HepG2 (cell line): Measurements from ENCODE around the gene RAD51D. TPM values are rescaled to one million over a fixed set of nuclear protein-coding genes. Genes with fewer than 3 reads are reported as not detected.

ENCODE experiments used
- AGO1 ChIP-seq: fragments of 200-400 bp; formaldehyde crosslinking; IDR thresholded peaks from 2 replicates; pipeline ENCODE4 v1.6.1; 2017; ENCODE audit warnings: mild to moderate bottlenecking, low read depth, low read length, moderate library complexity; ENCODE audit not compliant: poor library complexity, severe bottlenecking
- ARNTL ChIP-seq: sonication (generic); formaldehyde crosslinking; IDR thresholded peaks from 2 replicates; pipeline ENCODE4 v1.4.0; 2020; ENCODE audit warnings: mild to moderate bottlenecking, missing genetic modification reagents
- CBX1 ChIP-seq: IDR thresholded peaks from one replicate; pipeline ENCODE4 v1.6.1; 2016; ENCODE audit warnings: antibody characterized with exemption, low read depth
- CCAR2 ChIP-seq: fragments of 200-400 bp; formaldehyde crosslinking; optimal IDR thresholded peaks from 2 replicates; pipeline ENCODE3; 2018; ENCODE audit warnings: low read depth, mild to moderate bottlenecking, low read length, moderate library complexity
- CTCF ChIP-seq: sonication (generic); formaldehyde crosslinking; IDR thresholded peaks from 2 replicates; pipeline ENCODE4 v1.5.0; 2020; ENCODE audit warnings: mild to moderate bottlenecking, missing genetic modification reagents, moderate library complexity
- GRHL1 ChIP-seq: sonication (generic); formaldehyde crosslinking; conservative IDR thresholded peaks from 2 replicates; pipeline ENCODE4 v1.8.0; 2022; ENCODE audit warnings: missing genetic modification reagents
- HMGA1 ChIP-seq: sonication (generic); formaldehyde crosslinking; conservative IDR thresholded peaks from 2 replicates; pipeline ENCODE4 v1.4.0; 2020; ENCODE audit warnings: missing genetic modification reagents
- KMT2B ChIP-seq: IDR thresholded peaks from 2 replicates; pipeline ENCODE4 v1.6.1; 2016; ENCODE audit warnings: missing genetic modification reagents, missing compliant biosample characterization
- MAFF ChIP-seq: IDR thresholded peaks from 2 replicates; pipeline ENCODE4 v1.6.1; 2011; ENCODE audit warnings: low read depth, low read length, improper control_type of control experiment
- MED8 ChIP-seq: sonication (generic); formaldehyde crosslinking; IDR thresholded peaks from 2 replicates; pipeline ENCODE4 v1.8.1; 2023; ENCODE audit warnings: mild to moderate bottlenecking, missing genetic modification reagents; ENCODE audit not compliant: insufficient replicate concordance
- MIER3 ChIP-seq: IDR thresholded peaks from 2 replicates; pipeline ENCODE4 v1.6.1; 2016; ENCODE audit warnings: missing compliant biosample characterization, borderline replicate concordance
- MXD4 ChIP-seq: IDR thresholded peaks from 2 replicates; pipeline ENCODE4 v1.6.1; 2016; ENCODE audit warnings: mild to moderate bottlenecking, missing biosample characterization, missing genetic modification reagents
- RARG ChIP-seq: sonication (generic); formaldehyde crosslinking; IDR thresholded peaks from 2 replicates; pipeline ENCODE4 v1.4.0; 2020; ENCODE audit warnings: low read depth, mild to moderate bottlenecking, missing genetic modification reagents
- SKI ChIP-seq: fragments of 450-650 bp; IDR thresholded peaks from one replicate; pipeline ENCODE4 v1.6.1; 2018; ENCODE audit warnings: mild to moderate bottlenecking; ENCODE audit not compliant: partially characterized antibody
- SP1 ChIP-seq, 2 experiments: fragments of 450-650 bp in 1 of 2; sonication (generic) in 1 of 2; formaldehyde crosslinking in 1 of 2; IDR thresholded peaks; 2 replicates each; pipeline versions ENCODE4 v1.4.0 to v1.6.1; 2016 to 2020; ENCODE audit warnings: missing genetic modification reagents in 1 of 2
- TOPORS ChIP-seq: sonication (generic); formaldehyde crosslinking; IDR thresholded peaks from 2 replicates; pipeline ENCODE4 v1.8.0; 2023; ENCODE audit warnings: mild to moderate bottlenecking, missing genetic modification reagents
- ZBTB38 ChIP-seq: sonication (generic); formaldehyde crosslinking; IDR thresholded peaks from 2 replicates; pipeline ENCODE4 v1.5.1; 2020; ENCODE audit warnings: mild to moderate bottlenecking, missing genetic modification reagents
- ZFP1 ChIP-seq: IDR thresholded peaks from 2 replicates; pipeline ENCODE4 v1.6.1; 2016
- ZMYM3 ChIP-seq: sonication (generic); formaldehyde crosslinking; IDR thresholded peaks from 2 replicates; pipeline ENCODE4 v1.5.1; 2020; ENCODE audit warnings: mild to moderate bottlenecking, missing genetic modification reagents
- ZNF280B ChIP-seq: sonication (generic); formaldehyde crosslinking; IDR thresholded peaks from 2 replicates; pipeline ENCODE4 v1.5.0; 2020; ENCODE audit warnings: missing genetic modification reagents, mild to moderate bottlenecking, borderline replicate concordance
- ZNF343 ChIP-seq: sonication (generic); formaldehyde crosslinking; IDR thresholded peaks from 2 replicates; pipeline ENCODE4 v1.4.0; 2020; ENCODE audit warnings: mild to moderate bottlenecking, missing genetic modification reagents
- ZNF564 ChIP-seq: sonication (generic); formaldehyde crosslinking; IDR thresholded peaks from 2 replicates; pipeline ENCODE4 v1.8.1; 2023; ENCODE audit warnings: mild to moderate bottlenecking, missing genetic modification reagents
- ZNF598 ChIP-seq: sonication (generic); formaldehyde crosslinking; IDR thresholded peaks from 2 replicates; pipeline ENCODE4 v1.5.1; 2020; ENCODE audit warnings: mild to moderate bottlenecking, missing genetic modification reagents, borderline replicate concordance
- ZNF605 ChIP-seq: sonication (generic); formaldehyde crosslinking; IDR thresholded peaks from 2 replicates; pipeline ENCODE4 v1.8.0; 2022; ENCODE audit warnings: mild to moderate bottlenecking, missing genetic modification reagents
- ZNF619 ChIP-seq: sonication (generic); formaldehyde crosslinking; IDR thresholded peaks from 2 replicates; pipeline ENCODE4 v1.4.0; 2020; ENCODE audit warnings: mild to moderate bottlenecking, missing genetic modification reagents
- ZNF737 ChIP-seq: sonication (generic); formaldehyde crosslinking; IDR thresholded peaks from 2 replicates; pipeline ENCODE4 v1.5.0; 2020; ENCODE audit warnings: missing genetic modification reagents, mild to moderate bottlenecking, borderline replicate concordance
- polyA plus RNA-seq, 8 experiments: library from polyadenylated mRNA; depleted of rRNA in 3 of 8; stranded (reverse) in 7 of 8; unstranded in 1 of 8; fragments of >200 nt; fragmentation: Illumina TruSeq in 4 of 8; extraction: Trizol in 4 of 8; gene quantifications; 2 replicates each; pipeline versions ENCODE4 v1.2.1 to v1.2.3, GENCODE V29; 2011 to 2016; ENCODE audit warnings: low read depth in 4 of 8, missing spikeins in 1 of 8, mixed read lengths in 1 of 8; ENCODE audit not compliant: insufficient read depth in 1 of 8
- total RNA-seq, 5 experiments: library from RNA; depleted of rRNA; stranded (reverse); fragments of >200 nt; fragmentation: Illumina TruSeq; extraction: Trizol; gene quantifications; 2 replicates each; pipeline ENCODE4 v1.2.3, GENCODE V29; 2016; ENCODE audit warnings: low read depth in 1 of 5

The RAD51D gene
- total and polyA plus RNA-seq, 2 of the 13 experiments (the other 11 are each of a cell fraction or from before 2014, with no cell fraction given), result 6.7 to 13.1 TPM

GRCh38 chr17:35141681-35142466 is 22.2 kb upstream of the RAD51D start, which contains the start of gene NLE1 (continued):
- TF ChIP-seq MIER3 (CRISPR knock-in tag) (0 out of 2 replicates have a peak, but pooled peaks have one; percentile 58), RARG (CRISPR knock-in tag) (0 out of 2 replicates have a peak, but pooled peaks have one; percentile 54), ZNF564 (CRISPR knock-in tag) (peak; percentile 68; the same call in 1 of the 2 replicates), ZMYM3 (CRISPR knock-in tag) (no peak), ZNF343 (CRISPR knock-in tag) (peak; percentile 70; the same call in 1 of the 2 replicates), SP1 (IDR thresholded peaks at IDR 0.05) (no peak), SP1 (CRISPR knock-in tag; IDR thresholded peaks at IDR 0.05) (peak; percentile 67), KMT2B (CRISPR knock-in tag) (peak; percentile 89), HMGA1 (no peak), CTCF (CRISPR knock-in tag) (peak; percentile 95), AGO1 (no peak), ZNF598 (peak; percentile 17; the same call in 1 of the 2 replicates), CBX1 (peak; percentile 50), ZFP1 (CRISPR knock-in tag) (no peak; the same call in 1 of the 2 replicates), ZNF605 (CRISPR knock-in tag) (no peak), ZBTB38 (CRISPR knock-in tag) (peak; percentile 59; the same call in 1 of the 2 replicates), SKI (peak; percentile 80), ZNF737 (CRISPR knock-in tag) (peak; percentile 69; the same call in 1 of the 2 replicates), MED8 (CRISPR knock-in tag) (peak; percentile 90), MXD4 (peak; percentile 100), GRHL1 (CRISPR knock-in tag) (no peak), TOPORS (CRISPR knock-in tag) (0 out of 2 replicates have a peak, but pooled peaks have one; percentile 46), ZNF280B (no peak), MAFF (no peak), ARNTL (CRISPR knock-in tag) (peak; percentile 88), ZNF619 (CRISPR knock-in tag) (peak; percentile 81; the same call in 1 of the 2 replicates), CCAR2 (no peak)
